Hematopoietic multipotent progenitor cell (in vitro differentiated cells): ENCODE results near the gene TSEN54. TPM values are rescaled to one million over a fixed set of nuclear protein-coding genes. Genes with fewer than 3 reads are reported as not detected.

Experiments used
- total RNA-seq: library from RNA; depleted of rRNA; stranded (reverse); fragments of >200 nt; gene quantifications from one replicate; pipeline ENCODE4 v1.2.3, GENCODE V29; 2012

The TSEN54 gene
- total RNA-seq, 1 donor, result 30.2 TPM

Other genes with a start within 250 kb of the TSEN54 start
- 53.1 TPM for gene MIF4GD, start 245.3 kb upstream of the TSEN54 start, total RNA-seq
- 28.8 TPM for gene SLC25A19, start 227.1 kb upstream of the TSEN54 start, total RNA-seq
- gene GRB2, start 110.8 kb upstream of the TSEN54 start, total RNA-seq, result 88.3 TPM
- 156 TPM for gene TMEM94, start 59.9 kb upstream of the TSEN54 start, total RNA-seq
- gene CASKIN2, start 991 bp upstream of the TSEN54 start, total RNA-seq, result 14.8 TPM
- 42.5 TPM for gene LLGL2, start 9.2 kb downstream of the TSEN54 start, total RNA-seq
- gene MYO15B, start 71.3 kb downstream of the TSEN54 start, total RNA-seq, result 352 TPM
- 3.0 TPM for gene SMIM5, start 116.9 kb downstream of the TSEN54 start, total RNA-seq
- gene RECQL5, start 150.6 kb downstream of the TSEN54 start, total RNA-seq, result 56.6 TPM
- 69.2 TPM for gene SAP30BP, start 150.8 kb downstream of the TSEN54 start, total RNA-seq
- 11.3 TPM for gene ITGB4, start 204.9 kb downstream of the TSEN54 start, total RNA-seq
- 57.1 TPM for gene GALK1, start 248.7 kb downstream of the TSEN54 start, total RNA-seq